AG04449 (cell line): ENCODE measurements around the gene RELL2.

Source experiments
- CTCF ChIA-PET: fragments of 350-600 bp; formaldehyde crosslinking; extraction: SDS; loops from one replicate; lab custom pipeline; 2021; ENCODE audit warnings: antibody characterized with exemption; lab: Yijun Ruan, JAX
- POLR2A ChIA-PET: fragments of 400-600, 350-600 bp; formaldehyde crosslinking; extraction: SDS; loops from one replicate; lab custom pipeline; 2020; ENCODE audit warnings: antibody characterized with exemption, inconsistent platforms; lab: Yijun Ruan, JAX
- DNase-seq: peaks from one replicate; pipeline ENCODE4 v3.0.0-alpha.2; 2010; ENCODE audit warnings: low read depth, low spot score
- H3K4me3 ChIP-seq: 2 replicates; pipeline ENCODE4 v1.5.1; 2011; ENCODE audit warnings: low read depth, mild to moderate bottlenecking, control low read depth, low read length
- CTCF ChIP-seq: IDR thresholded peaks from one replicate; pipeline ENCODE4 v1.5.1; 2011; ENCODE audit warnings: mild to moderate bottlenecking, moderate library complexity, low read length, control low read depth, inconsistent platforms; ENCODE audit not compliant: insufficient read depth; ENCODE audit errors: missing control alignments

RELL2 gene

GRCh38 chr5:141639357-141640050, 2.7 kb downstream of the RELL2 start:
- DNase-seq: no peak
- H3K4me3 ChIP-seq: no peak overlapping the region
- CTCF ChIA-PET: interaction anchor here (1.3 to 5.1 kb wide), 4 partner anchors 8 to 76 kb away, joined by 3 to 48 read pairs (median 18); no protein-coding TSS in a partner anchor
- no peak for TF ChIP-seq CTCF
- POLR2A ChIA-PET: interaction anchor here (0.9 kb wide), 1 partner anchor 15 kb away, joined by 5 read pairs; no protein-coding TSS in a partner anchor

GRCh38 chr5:141640051-141640415, 3.2 kb downstream of the RELL2 start:
- ChIA-PET POLR2A (no interaction called here), CTCF (interaction anchor here (0.9 to 5.1 kb wide), 5 partner anchors 11 to 76 kb away, joined by 3 to 48 read pairs (median 4); partner anchors contain the start of genes DIAPH1 and FCHSD1)
- no peak for DNase-seq
- no peak overlapping the region for H3K4me3 ChIP-seq
- no peak for TF ChIP-seq CTCF

- TF ChIP-seq CTCF: no peak
- POLR2A ChIA-PET: no interaction called here
Measured at GRCh38 chr5:141640698-141641097, 3.9 kb downstream of the RELL2 start.

GRCh38 chr5:141641634-141642267, 5.0 kb downstream of the RELL2 start:
- ChIA-PET CTCF (interaction anchor here (1.0 to 5.1 kb wide), 13 partner anchors 9 to 319 kb away, joined by 3 to 48 read pairs (median 6); partner anchors contain the start of genes DIAPH1 and FCHSD1), POLR2A (no interaction called here)
- no peak for DNase-seq
- H3K4me3 ChIP-seq: no peak overlapping the region
- peak; percentile 40 for TF ChIP-seq CTCF

More at GRCh38 chr5:141640698-141641097, 3.9 kb downstream of the RELL2 start:
- CTCF ChIA-PET: interaction anchor here (0.9 to 5.1 kb wide), 7 partner anchors 8 to 77 kb away, joined by 3 to 48 read pairs (median 5); partner anchors contain the start of genes DIAPH1 and FCHSD1
- no peak overlapping the region for H3K4me3 ChIP-seq
- no peak for DNase-seq

- H3K4me3 ChIP-seq: no peak overlapping the region
- ChIA-PET CTCF (interaction anchor here (1.3 to 4.9 kb wide), 4 partner anchors 9 to 322 kb away, joined by 3 to 33 read pairs (median 4); partner anchors contain the start of genes DIAPH1, HDAC3 and RELL2), POLR2A (no interaction called here)
- no peak for DNase-seq
- no peak for TF ChIP-seq CTCF
Measured at GRCh38 chr5:141646026-141646425, 9.2 kb downstream of the RELL2 start.

GRCh38 chr5:141647242-141647641, 10.4 kb downstream of the RELL2 start:
- ChIA-PET CTCF (interaction anchor here (0.9 to 4.9 kb wide), 5 partner anchors 10 to 365 kb away, joined by 3 to 33 read pairs (median 4); partner anchors contain the start of genes DIAPH1, GNPDA1, HDAC3 and RELL2), POLR2A (no interaction called here)

More at GRCh38 chr5:141647242-141647641, 10.4 kb downstream of the RELL2 start:
- no peak for TF ChIP-seq CTCF
- no peak overlapping the region for H3K4me3 ChIP-seq
- DNase-seq: no peak
